HepG2 (cell line): ENCODE data around the gene C1orf198. TPM values are rescaled to one million over a fixed set of nuclear protein-coding genes. Genes with fewer than 3 reads are reported as not detected.

Experiments used
- polyA plus RNA-seq, 8 experiments: library from polyadenylated mRNA; depleted of rRNA in 3 of 8; stranded (reverse) in 7 of 8; unstranded in 1 of 8; fragments of >200 nt; fragmentation: Illumina TruSeq in 4 of 8; extraction: Trizol in 4 of 8; gene quantifications; 2 replicates each; pipeline versions ENCODE4 v1.2.1 to v1.2.3, GENCODE V29; 2011 to 2016; ENCODE audit warnings: low read depth in 4 of 8, missing spikeins in 1 of 8, mixed read lengths in 1 of 8; ENCODE audit not compliant: insufficient read depth in 1 of 8
- small RNA-seq, 3 experiments: library from RNA; depleted of rRNA; stranded (forward); fragments of <200 nt; gene quantifications; one replicate each; pipeline ENCODE3, GENCODE V24; 2012; ENCODE audit warnings: low read depth in 2 of 3, low replicate concordance in 1 of 3; ENCODE audit not compliant: insufficient read length in 3 of 3, insufficient read depth in 2 of 3
- total RNA-seq, 5 experiments: library from RNA; depleted of rRNA; stranded (reverse); fragments of >200 nt; fragmentation: Illumina TruSeq; extraction: Trizol; gene quantifications; 2 replicates each; pipeline ENCODE4 v1.2.3, GENCODE V29; 2016; ENCODE audit warnings: low read depth in 1 of 5

C1orf198 gene
- total and polyA plus RNA-seq, 2 of the 13 experiments (the other 11 are each of a cell fraction or from before 2014, with no cell fraction given), result 12.7 to 13.4 TPM

Small RNAs within 50 kb of the gene (small RNA-seq; reads per million reads assigned to genes)
- 0 reads per million in 3 experiments for gene RN7SL837P
- gene RNA5SP79, result 0 reads per million in 3 experiments

Other genes starting within 250 kb of the C1orf198 start
- 36.3 and 51.3 TPM in 2 replicates for gene COG2, start 226.0 kb downstream of the C1orf198 start, total RNA-seq (2016; rRNA removed; fragmentation: Illumina TruSeq; extraction: Trizol)
- gene COG2, start 226.0 kb downstream of the C1orf198 start, polyA plus RNA-seq (2011; rRNA removed), result 16.0 and 16.8 TPM in 2 replicates
- 378 and 892 TPM in 2 replicates for gene AGT, start 154.4 kb downstream of the C1orf198 start, total RNA-seq (2016; rRNA removed; fragmentation: Illumina TruSeq; extraction: Trizol)
- 2,071 and 2,729 TPM in 2 replicates for gene AGT, start 154.4 kb downstream of the C1orf198 start, polyA plus RNA-seq (2011; rRNA removed)
- 0.17 and 0.31 TPM in 2 replicates for gene CAPN9, start 121.1 kb downstream of the C1orf198 start, total RNA-seq (2016; rRNA removed; fragmentation: Illumina TruSeq; extraction: Trizol)
- gene CAPN9, start 121.1 kb downstream of the C1orf198 start, polyA plus RNA-seq (2011; rRNA removed), result 0.04 and 0.10 TPM in 2 replicates
- 8.1 and 15.9 TPM in 2 replicates for gene TTC13, start 110.3 kb upstream of the C1orf198 start, total RNA-seq (2016; rRNA removed; fragmentation: Illumina TruSeq; extraction: Trizol)
- gene TTC13, start 110.3 kb upstream of the C1orf198 start, polyA plus RNA-seq (2011; rRNA removed), result 5.8 and 6.8 TPM in 2 replicates
- 8.9 and 15.2 TPM in 2 replicates for gene ARV1, start 110.6 kb upstream of the C1orf198 start, total RNA-seq (2016; rRNA removed; fragmentation: Illumina TruSeq; extraction: Trizol)
- gene ARV1, start 110.6 kb upstream of the C1orf198 start, polyA plus RNA-seq (2011; rRNA removed), result 11.7 and 13.0 TPM in 2 replicates
- 0.17 and 0.35 TPM in 2 replicates for gene FAM89A, start 171.7 kb upstream of the C1orf198 start, total RNA-seq (2016; rRNA removed; fragmentation: Illumina TruSeq; extraction: Trizol)
- gene FAM89A, start 171.7 kb upstream of the C1orf198 start, polyA plus RNA-seq (2011; rRNA removed), result 0.43 and 0.44 TPM in 2 replicates